GM18517 (cell line): Measurements from ENCODE around the gene LGR5.
"Not testable (repeated sequence)": the region's sequence is repeated elsewhere in the genome, so short reads cannot be mapped to it uniquely, and the experiment has no call there.

ENCODE experiments used
- ATAC-seq: cut with Tn5 transposase; IDR thresholded peaks from one replicate; pipeline ENCODE4 v1.9.1; 2021; ENCODE audit warnings: mild to moderate bottlenecking, moderate library complexity; ENCODE audit not compliant: unreplicated experiment

Gene LGR5

DNA sequence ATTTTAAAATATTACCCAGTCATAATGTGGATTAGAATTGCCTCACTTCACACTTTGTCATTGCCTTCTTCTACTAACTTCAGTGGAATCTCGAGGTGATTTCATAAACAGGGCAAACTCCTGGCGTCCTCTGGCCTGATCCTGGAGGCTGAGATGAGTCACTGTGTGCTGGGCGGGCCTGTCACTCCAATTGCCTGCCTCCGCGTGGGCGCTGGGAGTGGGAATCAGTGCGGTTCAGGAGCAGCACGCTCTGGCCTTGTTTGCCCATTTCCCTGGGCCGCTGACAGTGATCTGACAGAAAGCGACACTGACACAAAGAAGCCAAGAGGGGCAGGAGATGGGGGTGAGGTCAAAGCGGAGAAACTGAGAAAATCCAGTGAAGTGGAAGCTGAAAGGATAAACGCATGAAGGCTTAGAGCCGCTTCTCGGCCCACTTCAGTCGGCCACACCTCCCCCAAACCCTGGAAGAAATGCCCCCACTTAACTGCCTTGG is 29.7 kb downstream of the LGR5 start:
- no peak for ATAC-seq

DNA sequence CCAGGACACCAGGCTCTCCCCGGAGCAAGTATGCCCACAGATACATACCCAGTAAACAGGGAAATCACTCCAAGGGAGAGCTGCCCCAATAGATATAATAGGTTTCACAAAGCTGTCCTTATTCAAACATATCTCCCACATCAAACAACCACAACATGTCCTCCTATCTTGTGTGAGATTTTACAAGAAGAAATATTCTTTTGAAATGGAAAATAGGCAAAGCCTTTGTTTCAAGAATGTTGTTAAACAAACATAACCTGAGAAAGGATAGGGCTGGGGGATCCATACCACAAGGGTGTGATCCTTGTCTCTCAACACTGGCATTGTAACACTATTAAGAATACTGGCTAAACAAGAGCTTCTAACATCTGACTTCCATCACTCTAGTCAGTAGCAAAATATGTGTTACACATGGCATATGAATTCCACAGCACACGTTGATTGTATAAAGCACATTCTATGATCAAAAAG is 32.9 kb downstream of the LGR5 start:
- no peak for ATAC-seq

DNA sequence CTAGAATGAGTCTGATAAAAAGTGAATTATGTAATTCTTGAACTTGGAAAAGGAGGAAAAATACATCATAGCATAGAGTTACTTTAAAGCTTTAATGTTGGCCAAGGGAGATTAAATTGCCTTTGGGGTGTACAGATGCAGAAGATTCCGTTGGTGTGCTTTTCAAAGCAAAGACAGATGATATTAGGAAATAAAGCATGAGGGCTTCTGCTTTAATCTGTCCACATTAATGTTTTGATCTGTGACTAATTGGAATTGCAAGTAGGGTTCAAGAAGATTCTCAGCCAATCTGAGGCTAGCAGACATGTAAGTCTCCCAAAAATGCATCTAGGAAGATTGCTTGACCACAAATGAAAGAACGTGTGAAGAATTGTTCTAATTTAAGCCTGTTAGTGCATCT is 35.2 kb downstream of the LGR5 start:
- no peak for ATAC-seq

DNA sequence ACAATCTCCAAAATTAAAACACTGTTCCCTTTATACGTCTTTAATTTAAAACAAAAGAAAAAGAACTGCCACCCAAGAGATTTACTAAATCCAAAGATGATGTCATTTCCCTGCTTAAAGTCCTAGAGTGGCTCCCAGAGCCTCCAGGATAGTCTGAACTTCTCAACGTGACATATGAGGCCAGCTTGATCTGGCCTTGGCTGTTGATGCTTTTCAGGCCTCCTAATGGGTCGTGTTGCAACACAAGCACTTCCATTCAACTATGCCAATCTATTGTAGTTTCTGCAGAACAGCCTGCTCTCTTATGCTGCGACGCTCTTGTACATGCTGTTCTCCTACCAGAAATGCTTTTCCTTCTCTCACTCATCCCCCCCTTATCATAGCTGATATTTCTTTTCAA is 35.7 kb downstream of the LGR5 start:
- ATAC-seq = no peak

DNA sequence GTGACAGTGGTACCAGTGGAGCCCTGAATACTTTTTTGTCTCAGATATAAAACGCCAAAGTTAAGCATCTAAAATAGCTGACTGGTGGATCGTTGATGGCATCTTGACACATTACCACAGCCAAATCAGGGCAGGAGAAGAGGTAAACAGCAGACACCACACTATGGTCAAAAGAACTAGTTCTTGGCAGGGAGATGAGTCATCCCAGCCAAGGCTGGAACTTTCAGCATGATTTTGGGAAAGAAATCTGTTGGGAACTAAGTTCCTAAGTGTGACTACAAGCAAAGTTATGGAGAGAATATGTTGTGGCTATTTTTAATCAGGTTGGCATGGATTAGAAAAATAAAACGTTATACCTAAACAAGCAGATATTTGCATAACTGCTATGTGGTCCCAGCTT is 36.9 kb downstream of the LGR5 start:
- no peak for ATAC-seq

DNA sequence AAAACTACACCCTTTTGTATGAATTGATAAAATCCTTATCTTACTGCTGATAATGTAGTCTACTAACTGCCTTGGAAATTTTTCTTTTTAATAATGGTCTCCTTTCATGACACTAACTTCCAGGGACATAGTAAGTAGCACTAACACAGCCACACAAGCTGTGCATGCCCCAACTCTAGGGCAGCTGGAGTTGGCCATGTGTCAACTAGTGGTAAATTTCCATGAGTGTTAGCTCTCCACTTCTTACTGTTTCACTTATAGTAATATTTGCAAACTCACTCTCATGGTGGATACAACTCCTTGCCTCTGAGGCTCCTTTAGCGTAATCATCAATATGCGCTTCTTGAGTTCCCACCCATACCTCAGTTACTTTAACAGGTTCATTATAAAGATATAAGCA is 38.0 kb downstream of the LGR5 start:
- ATAC-seq = no peak

DNA sequence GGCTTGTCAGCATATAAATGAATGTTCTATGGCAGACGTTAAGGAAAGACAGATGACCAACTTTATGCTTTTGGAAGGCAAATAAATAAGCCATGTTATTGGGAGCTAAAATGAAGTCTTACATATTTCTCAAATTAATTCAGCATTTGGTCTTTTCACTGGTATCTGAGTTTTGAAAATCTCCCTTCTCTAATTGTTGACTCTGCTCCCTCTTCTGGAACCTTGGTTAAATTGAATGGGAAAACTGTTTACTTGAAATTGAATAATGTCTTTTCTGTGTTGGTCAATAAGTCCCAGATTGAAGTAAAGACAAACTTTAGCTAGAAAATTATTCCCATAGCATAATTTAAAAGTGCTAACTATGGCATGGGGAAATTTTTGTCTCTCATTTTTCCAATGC is 38.7 kb downstream of the LGR5 start:
- no peak for ATAC-seq

DNA sequence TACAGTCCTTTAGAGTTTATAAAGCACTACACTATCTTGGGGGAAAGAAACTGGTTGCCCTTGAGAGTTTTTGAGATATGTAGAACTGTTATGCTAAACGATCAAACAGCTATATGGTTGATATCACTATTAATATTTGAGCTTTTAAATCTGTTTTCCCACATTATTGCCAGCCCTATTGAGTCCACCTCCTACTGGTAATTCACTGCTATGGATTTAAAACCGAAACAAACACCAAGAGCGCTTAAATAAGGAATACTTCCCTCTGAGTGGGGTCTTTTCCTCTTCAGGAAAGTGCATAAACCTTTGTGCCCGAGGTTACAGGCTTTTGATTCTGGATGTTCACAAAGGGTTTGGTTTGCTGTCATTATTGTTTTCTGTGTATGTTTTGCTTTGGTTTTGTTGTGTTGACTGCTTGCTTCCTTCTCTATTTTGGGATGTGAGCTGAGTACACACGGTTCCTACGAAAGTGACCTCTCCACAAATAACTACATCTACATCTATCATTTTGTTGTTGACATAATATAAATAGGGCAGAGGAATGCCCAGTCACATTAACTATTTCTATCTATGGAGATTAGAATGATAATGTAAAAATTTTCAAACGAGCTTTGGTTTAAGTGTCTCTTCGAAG is 44.8 kb downstream of the LGR5 start:
- ATAC-seq = no peak

DNA sequence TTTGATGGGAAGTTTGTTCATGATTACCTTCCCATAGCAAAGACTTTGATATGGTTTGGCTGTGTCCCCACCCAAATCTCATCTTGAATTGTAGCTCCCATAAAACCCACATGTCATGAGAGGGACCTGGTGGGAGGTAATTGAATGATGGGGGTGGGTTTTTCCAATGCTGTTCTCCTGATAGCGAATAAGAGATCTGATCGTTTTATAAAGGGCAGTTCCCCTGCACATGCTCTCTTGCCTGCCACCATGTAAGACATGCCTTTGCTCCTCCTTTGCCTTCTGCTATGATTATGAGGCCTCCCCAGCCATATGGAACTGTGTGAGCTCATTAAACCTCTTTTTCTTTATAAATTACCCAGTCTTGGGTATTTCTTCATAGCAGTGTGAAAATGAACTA is 51.2 kb downstream of the LGR5 start:
- ATAC-seq = not testable (repeated sequence)

DNA sequence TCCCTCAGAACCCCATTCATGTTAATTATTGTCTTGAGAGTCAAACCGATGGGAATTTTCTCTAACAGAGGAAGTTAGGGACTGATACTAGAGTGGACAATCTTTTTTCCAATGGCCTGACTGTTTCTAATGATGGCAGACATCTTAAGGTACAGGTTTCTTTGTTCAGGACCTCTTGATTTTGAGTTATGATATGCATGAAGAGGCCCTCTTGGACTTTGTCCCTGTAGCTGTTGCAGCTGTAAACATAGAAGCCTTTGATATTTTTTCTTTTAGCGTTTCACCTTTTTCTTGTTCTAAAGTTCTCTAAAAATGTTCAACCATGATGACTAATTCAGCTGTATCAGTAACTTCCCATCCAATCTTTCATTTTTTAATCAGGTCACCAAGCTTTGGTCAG is 53.0 kb downstream of the LGR5 start:
- no peak for ATAC-seq

DNA sequence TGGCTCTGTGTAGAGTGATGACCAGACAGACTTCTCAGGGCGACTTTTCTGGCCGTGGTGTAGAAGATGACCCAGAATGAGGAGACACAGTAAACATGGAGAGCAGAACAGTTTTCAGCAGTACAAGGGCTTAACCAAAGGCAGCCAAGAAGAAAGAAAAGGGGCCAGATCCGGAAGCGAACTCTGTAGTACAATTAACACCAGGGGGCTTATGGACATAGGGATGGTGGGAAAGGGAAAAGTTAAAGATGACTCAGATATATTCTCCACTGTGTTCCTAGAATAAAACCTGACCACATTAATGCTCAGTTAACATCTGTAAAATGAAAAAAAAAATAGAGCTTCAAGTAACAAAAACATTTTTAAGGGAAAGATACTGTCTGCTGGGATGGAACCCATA is 60.2 kb downstream of the LGR5 start:
- ATAC-seq = no peak

DNA sequence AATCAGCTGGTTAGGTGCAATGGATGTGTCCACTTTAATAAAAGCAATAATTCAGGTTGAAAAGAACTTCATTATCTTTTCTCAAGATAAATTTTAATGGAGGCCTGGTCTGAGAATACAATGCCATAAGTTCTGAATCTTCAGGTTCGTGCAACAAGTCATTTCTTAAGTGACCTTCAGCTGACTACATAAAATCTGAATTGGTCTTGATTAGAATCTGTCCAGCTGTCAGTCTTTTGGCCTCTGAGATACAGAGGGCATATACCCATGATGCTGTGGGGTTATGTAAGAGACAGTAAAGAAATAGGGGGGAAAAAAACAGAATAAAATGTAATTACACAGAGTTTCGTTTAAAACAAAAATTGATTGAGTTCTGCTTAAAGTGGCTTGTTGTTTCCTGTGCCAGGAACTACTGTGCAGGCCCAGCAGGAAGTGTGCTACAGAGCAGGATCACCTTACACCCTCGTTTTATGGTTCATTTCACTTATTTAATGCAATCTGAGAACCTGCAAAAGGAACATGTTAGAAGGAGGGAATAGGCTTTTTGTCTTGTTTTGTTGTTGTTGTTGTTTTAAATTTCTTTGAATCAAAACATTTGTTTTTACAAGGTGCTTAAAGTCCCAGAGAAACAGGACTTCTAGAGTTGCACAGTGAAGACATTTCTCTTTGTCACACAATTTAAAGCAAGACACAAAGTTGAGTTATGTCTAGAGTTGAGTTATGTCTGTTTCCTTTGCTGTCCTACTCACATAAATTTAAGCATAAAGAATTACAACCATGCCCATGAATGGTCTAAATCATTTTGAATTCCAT is 64.2 kb downstream of the LGR5 start:
- ATAC-seq = no peak

DNA sequence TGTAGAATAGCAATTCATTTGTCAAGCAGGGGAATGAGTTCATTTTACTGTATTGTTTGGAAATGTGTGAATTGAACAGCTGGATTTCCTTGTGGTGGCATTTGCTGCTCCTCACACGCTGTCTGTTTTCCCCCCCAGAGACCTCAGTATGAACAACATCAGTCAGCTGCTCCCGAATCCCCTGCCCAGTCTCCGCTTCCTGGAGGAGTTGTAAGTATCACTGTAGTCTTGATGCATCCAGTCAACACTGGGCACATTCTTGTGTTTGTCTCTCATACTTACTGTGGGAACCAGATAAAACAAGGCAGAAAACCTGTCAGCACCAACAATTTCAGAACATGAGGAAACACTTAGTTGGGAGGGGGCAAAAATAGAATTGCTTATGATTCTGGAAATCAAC is 64.9 kb downstream of the LGR5 start:
- no peak for ATAC-seq

DNA sequence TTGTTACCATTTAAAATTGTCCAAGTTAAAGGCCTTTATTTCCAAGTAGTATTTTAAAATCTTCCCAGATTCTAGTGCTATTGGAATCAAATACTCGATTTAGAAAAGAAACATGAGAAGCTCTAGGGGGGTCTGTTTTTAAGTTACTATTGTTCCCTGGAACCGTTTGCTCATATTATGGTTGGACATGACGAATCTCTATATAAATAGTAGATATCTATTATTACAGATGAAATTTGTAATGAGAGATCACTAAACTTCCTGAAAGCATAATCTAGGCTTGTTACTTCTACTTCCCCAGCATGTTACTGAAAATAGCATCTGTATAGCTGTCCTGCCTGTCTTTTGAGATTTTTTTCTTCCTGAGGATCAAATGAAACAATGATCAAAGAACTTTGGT is 70.1 kb downstream of the LGR5 start:
- ATAC-seq = no peak

DNA sequence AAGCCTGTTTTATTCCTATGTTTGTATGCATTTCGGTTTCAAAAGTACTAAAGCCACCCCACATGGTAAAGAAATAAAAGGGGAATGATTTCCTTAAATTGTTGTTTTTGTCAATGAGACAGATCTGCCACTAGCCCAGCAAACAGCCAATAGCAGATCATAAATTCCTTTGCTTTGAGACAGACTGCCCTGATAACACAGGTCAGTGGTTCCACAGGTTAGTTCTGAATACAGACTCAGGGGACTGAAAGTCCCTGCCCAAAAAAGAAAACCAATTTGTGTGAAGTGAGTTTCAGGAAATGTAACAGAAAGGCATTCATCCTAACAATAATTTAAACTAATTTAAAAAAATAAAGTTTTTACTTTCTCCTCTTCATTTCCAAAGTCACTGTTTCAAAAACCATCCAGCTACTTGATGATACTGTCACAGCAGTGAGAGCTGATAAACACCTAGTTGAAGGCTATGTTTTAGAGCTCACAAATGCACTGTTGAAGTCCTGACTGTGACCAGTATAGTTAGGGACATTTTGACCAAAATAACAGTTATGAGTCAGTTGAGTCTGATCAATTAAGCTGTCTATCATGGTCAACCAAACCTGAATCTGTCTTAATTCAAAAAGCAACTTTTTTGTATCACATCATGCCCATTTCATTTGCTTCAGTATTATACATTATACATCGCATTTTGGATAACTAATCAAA is 77.7 kb downstream of the LGR5 start:
- no peak for ATAC-seq

DNA sequence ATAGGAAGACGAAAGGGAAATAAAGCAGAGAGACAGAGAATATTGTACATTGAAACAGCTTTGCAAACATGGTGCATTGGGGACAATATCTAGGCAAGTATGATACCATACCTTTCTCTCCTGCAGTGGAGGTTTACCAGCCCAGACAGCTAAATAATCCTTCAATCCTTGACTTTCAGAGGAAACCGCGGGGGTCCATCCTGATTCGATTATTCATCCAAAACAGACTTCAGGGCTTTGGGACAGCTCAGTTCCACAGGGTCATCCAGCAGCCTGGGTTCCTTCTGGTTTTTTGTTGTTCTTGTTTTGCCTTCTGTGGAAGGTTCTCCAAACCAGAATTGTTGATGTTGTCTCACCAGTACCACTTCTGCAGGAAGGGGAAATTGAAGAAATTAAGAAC is 81.5 kb downstream of the LGR5 start:
- ATAC-seq = no peak

DNA sequence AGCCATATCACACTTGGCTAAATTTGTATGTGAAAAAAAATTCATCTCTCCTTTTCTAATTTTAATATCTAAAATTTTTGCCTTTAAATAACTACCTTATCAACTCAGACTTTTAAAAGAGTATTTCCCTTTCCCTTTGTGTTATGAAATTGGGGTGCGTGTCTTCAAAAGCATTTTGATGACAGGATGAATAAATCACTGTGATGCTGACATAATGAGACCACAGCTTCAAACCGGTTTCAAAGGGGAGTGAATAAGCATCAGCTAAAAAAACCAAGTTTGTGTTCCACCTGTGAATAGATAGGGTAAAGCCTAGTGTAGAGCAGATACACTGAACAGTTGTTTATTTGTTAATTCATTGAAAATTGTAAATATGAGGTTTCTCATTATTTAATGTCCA is 85.0 kb downstream of the LGR5 start:
- ATAC-seq = no peak

DNA sequence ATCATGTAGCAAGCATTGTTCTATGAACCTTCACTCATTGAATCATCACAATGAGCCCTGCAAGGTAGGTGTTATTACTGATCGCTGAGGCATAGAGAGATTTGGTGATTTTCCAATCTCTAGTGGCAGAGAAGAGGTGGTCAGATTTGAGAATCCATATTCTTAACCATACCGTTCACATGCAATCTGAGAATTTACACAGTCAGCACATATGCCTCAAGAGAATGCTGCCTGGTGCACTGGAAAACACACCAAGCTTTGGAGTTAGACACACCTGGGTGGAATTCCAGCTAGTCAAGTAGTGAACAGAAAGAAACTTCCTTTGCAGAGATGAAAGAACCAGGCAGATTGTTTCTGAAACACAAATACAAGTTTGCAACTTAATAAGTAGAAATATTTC is 94.1 kb downstream of the LGR5 start:
- ATAC-seq = no peak

DNA sequence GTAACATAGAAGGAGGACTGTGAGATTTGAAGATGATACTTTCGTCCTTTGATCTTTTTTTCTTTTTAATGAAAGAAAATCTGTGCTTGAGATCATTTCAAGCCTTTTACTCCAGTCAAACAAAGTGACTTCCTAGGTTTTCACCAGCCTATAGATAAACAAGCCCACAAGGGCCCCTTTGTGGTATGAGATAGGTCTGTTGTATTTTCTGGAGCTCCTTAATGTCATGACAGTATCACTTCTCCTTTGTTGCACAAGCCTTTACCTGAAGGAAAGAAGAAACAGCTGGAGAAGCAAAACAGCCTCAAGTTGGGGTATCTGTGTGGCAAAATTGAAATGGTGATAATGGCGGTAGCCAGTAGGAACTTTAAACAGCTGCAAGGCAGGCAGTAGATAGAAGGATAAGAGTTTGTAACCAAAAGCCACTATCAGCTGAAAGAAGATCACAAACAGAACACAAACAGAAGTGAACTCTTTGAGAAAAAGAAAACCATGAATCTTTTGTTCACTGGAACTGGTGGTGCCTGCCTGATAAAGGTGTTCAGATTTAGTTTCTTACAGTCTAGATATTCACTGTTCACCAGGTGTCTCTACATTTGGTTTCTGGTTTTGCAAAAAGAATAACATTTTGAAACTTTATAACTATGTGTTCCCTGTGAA is 96.8 kb downstream of the LGR5 start:
- no peak for ATAC-seq

DNA sequence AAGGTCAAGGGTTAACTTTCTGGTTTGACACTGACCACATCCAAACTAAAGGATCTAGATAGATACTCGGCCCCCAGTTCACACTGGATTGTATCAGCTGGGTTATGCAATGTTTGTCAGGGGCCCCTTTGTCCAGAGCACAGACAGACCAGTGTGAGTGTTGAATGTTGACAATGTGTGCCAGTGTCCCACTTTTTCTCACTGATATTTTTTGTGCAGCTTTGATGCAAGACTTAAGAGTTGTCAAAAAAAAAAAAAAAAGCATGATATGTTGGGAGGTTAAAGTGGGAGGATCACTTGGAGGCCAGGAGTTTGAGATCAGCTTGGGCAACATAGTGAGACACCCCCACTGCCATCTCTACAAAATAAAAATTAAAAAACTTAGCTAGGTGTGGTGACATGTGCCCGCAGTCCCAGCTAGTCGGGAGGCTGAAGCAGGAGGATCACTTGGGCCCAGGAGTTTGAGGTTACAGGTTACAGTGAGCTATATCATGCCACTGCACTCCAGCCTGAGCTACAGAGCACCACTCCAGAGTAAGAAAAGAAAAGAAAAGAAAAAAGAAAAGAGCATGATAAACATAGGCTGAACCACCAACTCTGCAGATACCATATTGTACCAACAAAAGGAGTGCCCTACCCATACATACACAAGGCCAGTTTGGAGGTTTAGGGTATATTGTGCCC is 97.5 kb downstream of the LGR5 start:
- no peak for ATAC-seq

DNA sequence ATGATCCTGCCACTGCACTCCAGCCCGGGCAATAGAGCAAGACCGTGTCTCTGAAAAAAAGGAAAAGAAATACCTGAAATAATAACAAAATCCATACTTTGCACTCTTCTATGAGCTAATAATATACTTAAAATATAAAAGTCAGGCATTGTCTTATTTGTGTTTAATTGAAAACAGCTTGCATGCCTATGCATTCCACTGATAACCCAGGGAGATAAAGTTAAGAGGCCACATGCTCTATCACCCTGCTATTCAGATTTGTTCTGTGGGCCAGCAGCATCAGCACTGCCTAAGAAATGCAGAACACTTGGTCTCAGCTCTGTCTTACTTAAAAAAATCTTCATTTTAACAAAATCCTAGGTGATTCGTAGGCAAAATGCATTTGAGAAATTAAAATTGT is 99.2 kb downstream of the LGR5 start:
- no peak for ATAC-seq
